GM18507 (cell line): ENCODE data around the gene DNAH11.
"Not testable (repeated sequence)": the region's sequence is repeated elsewhere in the genome, so short reads cannot be mapped to it uniquely, and the experiment has no call there.

ENCODE experiments used
- DNase-seq: peaks from one replicate; pipeline ENCODE4 v3.0.0; 2011; ENCODE audit warnings: low read depth; ENCODE audit not compliant: insufficient read length; ENCODE audit errors: extremely low spot score
- FAIRE-seq: peaks from 2 replicates; lab custom pipeline; 2011; peaks lifted over from hg19 to GRCh38; lab: Jason Lieb, UNC

The DNAH11 gene

GRCh38 chr7:21700587-21700986 lies 157.7 kb downstream of the DNAH11 start:
- not testable (repeated sequence) for DNase-seq, FAIRE-seq

GRCh38 chr7:21702303-21702702 lies 159.5 kb downstream of the DNAH11 start:
- no peak for DNase-seq
- no peak for FAIRE-seq

GRCh38 chr7:21704359-21704758 lies 161.5 kb downstream of the DNAH11 start:
- FAIRE-seq, result no peak
- DNase-seq, result no peak

GRCh38 chr7:21706131-21706530 lies 163.3 kb downstream of the DNAH11 start:
- DNase-seq (no peak), FAIRE-seq (no peak)

GRCh38 chr7:21707566-21707965 lies 164.7 kb downstream of the DNAH11 start:
- no peak for DNase-seq
- FAIRE-seq, result no peak

- DNase-seq, result no peak
- no peak for FAIRE-seq
Observed at GRCh38 chr7:21708096-21708495, 165.3 kb downstream of the DNAH11 start.

- DNase-seq (no peak), FAIRE-seq (no peak)
Observed at GRCh38 chr7:21717323-21717722, 174.5 kb downstream of the DNAH11 start.

- DNase-seq (no peak), FAIRE-seq (no peak)
Observed at GRCh38 chr7:21718391-21718790, 175.6 kb downstream of the DNAH11 start.

GRCh38 chr7:21719846-21720245 lies 177.0 kb downstream of the DNAH11 start:
- FAIRE-seq (no peak), DNase-seq (no peak)

- FAIRE-seq, result no peak
- no peak for DNase-seq
Observed at GRCh38 chr7:21722371-21722770, 179.5 kb downstream of the DNAH11 start.

- FAIRE-seq, result no peak
- no peak for DNase-seq
Observed at GRCh38 chr7:21724562-21724961, 181.7 kb downstream of the DNAH11 start.

GRCh38 chr7:21730399-21730798 lies 187.6 kb downstream of the DNAH11 start:
- no peak for DNase-seq
- no peak for FAIRE-seq

- FAIRE-seq, result no peak
- no peak for DNase-seq
Observed at GRCh38 chr7:21731977-21732376, 189.1 kb downstream of the DNAH11 start.

GRCh38 chr7:21732956-21733355 lies 190.1 kb downstream of the DNAH11 start:
- not testable (repeated sequence) for DNase-seq, FAIRE-seq

GRCh38 chr7:21733837-21734236 lies 191.0 kb downstream of the DNAH11 start:
- FAIRE-seq, result no peak

GRCh38 chr7:21743493-21743892 lies 200.7 kb downstream of the DNAH11 start:
- FAIRE-seq (no peak), DNase-seq (no peak)

More at GRCh38 chr7:21733837-21734236, 191.0 kb downstream of the DNAH11 start:
- DNase-seq, result no peak

- FAIRE-seq (no peak), DNase-seq (no peak)
Observed at GRCh38 chr7:21746949-21747348, 204.1 kb downstream of the DNAH11 start.

GRCh38 chr7:21747806-21748205 lies 205.0 kb downstream of the DNAH11 start:
- DNase-seq, result no peak
- FAIRE-seq, result no peak

- FAIRE-seq, result no peak
- no peak for DNase-seq
Observed at GRCh38 chr7:21749378-21749777, 206.5 kb downstream of the DNAH11 start.

GRCh38 chr7:21753071-21753470 lies 210.2 kb downstream of the DNAH11 start:
- FAIRE-seq (no peak), DNase-seq (no peak)

GRCh38 chr7:21754963-21755362 lies 212.1 kb downstream of the DNAH11 start:
- no peak for DNase-seq
- FAIRE-seq, result no peak

- no peak for DNase-seq
- no peak for FAIRE-seq
Observed at GRCh38 chr7:21757537-21758282, 214.9 kb downstream of the DNAH11 start.
